Neural cell (in vitro differentiated cells): ENCODE results near the gene KLHDC4. TPM values are rescaled to one million over a fixed set of nuclear protein-coding genes. Genes with fewer than 3 reads are reported as not detected.

ENCODE experiments used
- H2AFZ ChIP-seq: fragments of 200-600, 300-800 bp; sonication (generic), shearing (Covaris generic); 2 replicates; pipeline ENCODE4 v1.6.0; 2014; ENCODE audit warnings: low read depth, mild to moderate bottlenecking, antibody characterized with exemption, low read length, moderate library complexity
- H3F3A ChIP-seq: fragments of 200-600 bp; shearing (Covaris generic); 2 replicates; pipeline ENCODE4 v1.6.1; 2016; ENCODE audit warnings: mild to moderate bottlenecking, moderate library complexity, mixed read lengths, antibody characterized with exemption, low read length; ENCODE audit not compliant: insufficient read depth, poor library complexity, severe bottlenecking
- H3K27ac ChIP-seq: fragments of 200-600, 300-800 bp; sonication (generic), shearing (Covaris generic); 2 replicates; pipeline ENCODE4 v1.5.1; 2014; ENCODE audit warnings: mild to moderate bottlenecking, low read length, moderate library complexity
- H3K27me3 ChIP-seq: fragments of 300-800, 200-600 bp; sonication (generic), shearing (Covaris generic); 2 replicates; pipeline ENCODE4 v1.6.0; 2014; ENCODE audit warnings: mild to moderate bottlenecking, low read depth, low read length, moderate library complexity; ENCODE audit not compliant: insufficient read depth
- H3K36me3 ChIP-seq: fragments of 300-800, 200-600 bp; sonication (generic), shearing (Covaris generic); 2 replicates; pipeline ENCODE4 v1.5.1; 2014; ENCODE audit warnings: mild to moderate bottlenecking, antibody characterized with exemption, low read length, moderate library complexity; ENCODE audit not compliant: insufficient read depth
- H3K4me2 ChIP-seq: fragments of 300-800, 200-600 bp; sonication (generic), shearing (Covaris generic); 2 replicates; pipeline ENCODE4 v1.6.0; 2014; ENCODE audit warnings: mild to moderate bottlenecking, low read length
- H3K4me3 ChIP-seq: fragments of 300-800, 200-600 bp; sonication (generic), shearing (Covaris generic); 2 replicates; pipeline ENCODE4 v1.5.1; 2014; ENCODE audit warnings: mild to moderate bottlenecking, low read length, moderate library complexity
- H3K79me2 ChIP-seq: fragments of 200-600 bp; shearing (Covaris generic); replicated peaks from 2 replicates; pipeline ENCODE4 v1.6.0; 2014; ENCODE audit warnings: mild to moderate bottlenecking, low read length, moderate library complexity; ENCODE audit not compliant: insufficient read depth
- H3K9ac ChIP-seq: fragments of 300-800, 200-600 bp; sonication (generic), shearing (Covaris generic); 2 replicates; pipeline ENCODE4 v1.6.1; 2016; ENCODE audit warnings: mild to moderate bottlenecking, low read length, mixed read lengths
- H3K9me2 ChIP-seq: fragments of 200-600 bp; shearing (Covaris generic); 2 replicates; pipeline ENCODE4 v1.6.1; 2016; ENCODE audit warnings: mild to moderate bottlenecking, low read length, mixed read lengths; ENCODE audit not compliant: insufficient read depth
- H3K9me3 ChIP-seq: fragments of 200-600, 300-800 bp; sonication (generic), shearing (Covaris generic); 2 replicates; pipeline ENCODE4 v1.6.1; 2016; ENCODE audit warnings: mild to moderate bottlenecking, mixed run types, low read length, moderate library complexity, mixed read lengths
- H4K20me1 ChIP-seq: fragments of 200-600 bp; shearing (Covaris generic); 2 replicates; pipeline ENCODE4 v1.6.1; 2016; ENCODE audit warnings: mild to moderate bottlenecking, mixed run types; ENCODE audit not compliant: insufficient read depth
- CTCF ChIP-seq: fragments of 450-650 bp; IDR thresholded peaks from 2 replicates; pipeline ENCODE4 v1.5.1; 2014; ENCODE audit warnings: antibody characterized with exemption, mild to moderate bottlenecking, moderate library complexity; ENCODE audit not compliant: poor library complexity, severe bottlenecking
- EP300 ChIP-seq: fragments of 450-650 bp; conservative IDR thresholded peaks from 2 replicates; pipeline ENCODE4 v1.6.1; 2014; ENCODE audit warnings: antibody characterized with exemption, mild to moderate bottlenecking, moderate library complexity; ENCODE audit not compliant: poor library complexity, severe bottlenecking
- EZH2 ChIP-seq: fragments of 200-600, 300-800 bp; shearing (Covaris generic), sonication (generic); IDR thresholded peaks from 2 replicates; pipeline ENCODE4 v1.6.1; 2014; ENCODE audit warnings: antibody characterized with exemption, low read length, borderline replicate concordance, mild to moderate bottlenecking; ENCODE audit not compliant: insufficient read depth, poor library complexity, severe bottlenecking
- MXI1 ChIP-seq: fragments of 450-650 bp; conservative IDR thresholded peaks from 2 replicates; pipeline ENCODE4 v1.6.1; 2014; ENCODE audit warnings: antibody characterized with exemption, mild to moderate bottlenecking; ENCODE audit not compliant: poor library complexity, severe bottlenecking
- POLR2AphosphoS5 ChIP-seq: IDR thresholded peaks from 2 replicates; pipeline ENCODE4 v1.6.1; 2012
- RAD21 ChIP-seq: fragments of 450-650 bp; conservative IDR thresholded peaks from 2 replicates; pipeline ENCODE4 v1.6.1; 2014; ENCODE audit warnings: antibody characterized with exemption, mild to moderate bottlenecking, moderate library complexity
- REST ChIP-seq: IDR thresholded peaks from 2 replicates; pipeline ENCODE4 v1.6.1; 2012; ENCODE audit warnings: borderline replicate concordance
- SMC3 ChIP-seq: fragments of 450-650 bp; conservative IDR thresholded peaks from 2 replicates; pipeline ENCODE4 v1.6.1; 2014; ENCODE audit warnings: antibody characterized with exemption, mild to moderate bottlenecking, moderate library complexity; ENCODE audit not compliant: poor library complexity
- TAF1 ChIP-seq: IDR thresholded peaks from 2 replicates; pipeline ENCODE4 v1.6.1; 2012; ENCODE audit warnings: low read depth
- polyA plus RNA-seq: library from polyadenylated mRNA; depleted of rRNA; stranded (reverse); fragments of >200 nt; gene quantifications from 2 replicates; pipeline ENCODE4 v1.2.3, GENCODE V29; 2014

Gene KLHDC4
- polyA plus RNA-seq, 1 donor from 2014 or later = 27.5 TPM

GRCh38 chr16:87754535-87754934 is 11.3 kb downstream of the KLHDC4 start:
- no peaks in the 10 kb centered on the region for H3K36me3 ChIP-seq
- no peak overlapping the region for H2AFZ ChIP-seq
- H3K9me3 ChIP-seq = no peaks in the 10 kb centered on the region
- no peak overlapping the region for H3K4me3 ChIP-seq
- no peaks in the 10 kb centered on the region for H3F3A ChIP-seq
- no peak overlapping the region for H3K4me2 ChIP-seq
- H3K9ac ChIP-seq = no peak overlapping the region
- no peaks in the 10 kb centered on the region for H4K20me1 ChIP-seq
- H3K27me3 ChIP-seq = no peaks in the 10 kb centered on the region
- no peaks in the 10 kb centered on the region for H3K9me2 ChIP-seq
- no peak overlapping the region for H3K27ac ChIP-seq
- TF ChIP-seq POLR2AphosphoS5 = no peak
- no peak for TF ChIP-seq EP300
- TF ChIP-seq REST = no peak
- TF ChIP-seq EZH2 = no peak
- no peaks in the 10 kb centered on the region for H3K79me2 ChIP-seq

- Histone ChIP-seq H3K4me3 (no peak overlapping the region), H3K79me2 (no peaks in the 10 kb centered on the region), H3K9ac (no peak overlapping the region), H4K20me1 (no peaks in the 10 kb centered on the region), H3F3A (no peaks in the 10 kb centered on the region), H3K27me3 (no peaks in the 10 kb centered on the region), H3K27ac (no peak overlapping the region), H2AFZ (no peak overlapping the region), H3K4me2 (no peak overlapping the region), H3K36me3 (no peaks in the 10 kb centered on the region), H3K9me3 (no peaks in the 10 kb centered on the region), H3K9me2 (no peaks in the 10 kb centered on the region)
- no peak for TF ChIP-seq SMC3
- TF ChIP-seq MXI1 = no peak
- no peak for TF ChIP-seq EP300
- no peak for TF ChIP-seq EZH2
- TF ChIP-seq REST = no peak
- TF ChIP-seq TAF1 = no peak
- no peak for TF ChIP-seq POLR2AphosphoS5
- no peak for TF ChIP-seq RAD21
- TF ChIP-seq CTCF = no peak
Measured at GRCh38 chr16:87747626-87748414, 18.0 kb downstream of the KLHDC4 start.
